K562 (cell line): ENCODE results near the gene ARL4D. TPM values are rescaled to one million over a fixed set of nuclear protein-coding genes. Genes with fewer than 3 reads are reported as not detected.

ENCODE experiments used
- AFF4 ChIP-seq: sonication (generic); formaldehyde crosslinking; IDR thresholded peaks from 2 replicates; pipeline ENCODE4 v1.8.0; 2023; ENCODE audit warnings: mild to moderate bottlenecking, missing genetic modification reagents
- CC2D1A ChIP-seq: fragments of 450-650 bp; IDR thresholded peaks from 2 replicates; pipeline ENCODE4 v1.6.1; 2017; ENCODE audit warnings: mild to moderate bottlenecking
- CHD2 ChIP-seq: IDR thresholded peaks from 2 replicates; pipeline ENCODE4 v1.6.1; 2011; ENCODE audit warnings: low read depth, low read length
- DIDO1 ChIP-seq: fragments of 450-650 bp; IDR thresholded peaks from 2 replicates; pipeline ENCODE4 v1.6.1; 2016; ENCODE audit warnings: low read depth, missing biosample characterization, missing genetic modification characterization
- MAFK ChIP-seq: IDR thresholded peaks from 2 replicates; pipeline ENCODE4 v1.6.1; 2011; ENCODE audit warnings: low read length, improper control_type of control experiment
- MAZ ChIP-seq, 2 experiments: fragments of 450-650 bp in 1 of 2; sonication (generic) in 1 of 2; formaldehyde crosslinking; IDR thresholded peaks in 1 of 2; conservative IDR thresholded peaks in 1 of 2; 2 replicates each; pipeline versions ENCODE4 v1.4.0 to v1.5.0; 2020; ENCODE audit warnings: mild to moderate bottlenecking in 1 of 2, missing genetic modification reagents in 1 of 2
- NR4A1 ChIP-seq, 2 experiments: fragments of 250-450 bp in 1 of 2; fragments of 450-650 bp in 1 of 2; sonication (Bioruptor Pico) in 1 of 2; IDR thresholded peaks; 2 replicates each; pipeline versions ENCODE4 v1.4.0 to v1.6.1; 2016 to 2020; ENCODE audit warnings: mild to moderate bottlenecking in 2 of 2, missing compliant biosample characterization in 1 of 2, missing genetic modification characterization in 1 of 2, moderate library complexity in 1 of 2
- RBM15 ChIP-seq: fragments of 200-400 bp; formaldehyde crosslinking; IDR thresholded peaks from 2 replicates; pipeline ENCODE4 v1.6.1; 2018; ENCODE audit warnings: mild to moderate bottlenecking, low read length, moderate library complexity; ENCODE audit not compliant: insufficient read depth
- RBM25 ChIP-seq: fragments of 200-400 bp; formaldehyde crosslinking; IDR thresholded peaks from 2 replicates; pipeline ENCODE4 v1.6.1; 2018; ENCODE audit warnings: low read length, low read depth, moderate library complexity; ENCODE audit not compliant: severe bottlenecking
- SETDB1 ChIP-seq: IDR thresholded peaks from one replicate; pipeline ENCODE4 v1.6.1; 2012; ENCODE audit warnings: low read length, control low read depth, inconsistent platforms
- SREBF1 ChIP-seq: fragments of 150-350 bp; IDR thresholded peaks from 2 replicates; pipeline ENCODE4 v1.6.1; 2014; ENCODE audit warnings: antibody characterized with exemption, low read depth, low read length, borderline replicate concordance
- TCF3 ChIP-seq: sonication (generic); formaldehyde crosslinking; IDR thresholded peaks from 2 replicates; pipeline ENCODE4 v1.4.0; 2020; ENCODE audit warnings: mild to moderate bottlenecking, missing genetic modification reagents
- TEAD2 ChIP-seq: fragments of 450-650 bp; IDR thresholded peaks from 2 replicates; pipeline ENCODE4 v1.6.1; 2016; ENCODE audit warnings: missing genetic modification characterization, control low read depth, missing compliant biosample characterization
- ZNF280B ChIP-seq: fragments of 250-450 bp; sonication (Bioruptor Pico); IDR thresholded peaks from 2 replicates; pipeline ENCODE4 v1.5.1; 2021; ENCODE audit warnings: mild to moderate bottlenecking
- ZNF384 ChIP-seq: IDR thresholded peaks from 2 replicates; pipeline ENCODE4 v1.6.1; 2012; ENCODE audit warnings: low read depth, low read length, improper control_type of control experiment
- polyA plus RNA-seq, 8 experiments: library from polyadenylated mRNA; depleted of rRNA in 4 of 8; stranded (reverse) in 5 of 8; unstranded in 3 of 8; fragments of >200 nt; fragmentation: Nextera tagmentation in 2 of 8; fragmentation: Illumina TruSeq in 1 of 8; extraction: Ambion mirVana in 2 of 8; extraction: Trizol in 1 of 8; gene quantifications; 2 replicates each; pipeline versions ENCODE4 v1.2.1 to v1.2.3, GENCODE V29; 2011 to 2014; ENCODE audit warnings: inconsistent platforms in 1 of 8, missing spikeins in 1 of 8
- total RNA-seq, 7 experiments: library from RNA; depleted of rRNA in 6 of 7; stranded (reverse); fragments of >200 nt in 6 of 7; fragmentation: Illumina TruSeq in 2 of 7; extraction: Trizol in 2 of 7; gene quantifications; 2 replicates each; pipeline versions ENCODE4 v1.2.1 to v1.2.3, GENCODE V29; 2011 to 2021; ENCODE audit warnings: low replicate concordance in 1 of 7
- TF ChIP-seq, protein P1 (sequence below): fragments of 450-650 bp; formaldehyde crosslinking; IDR thresholded peaks from 2 replicates; pipeline ENCODE4 v1.4.0; 2022; ENCODE audit warnings: mild to moderate bottlenecking, moderate library complexity
- TF ChIP-seq, protein P2 (sequence below): sonication (generic); formaldehyde crosslinking; IDR thresholded peaks from 2 replicates; pipeline ENCODE4 v1.8.0; 2022; ENCODE audit warnings: mild to moderate bottlenecking, missing genetic modification reagents
- TF ChIP-seq, protein P3 (sequence below): sonication (generic); formaldehyde crosslinking; IDR thresholded peaks from 2 replicates; pipeline ENCODE4 v1.5.0; 2020; ENCODE audit warnings: missing genetic modification reagents

Gene ARL4D
- total and polyA plus RNA-seq, 9 of the 15 experiments (the other 6 are each of a cell fraction or from before 2014, with no cell fraction given), result 0.07 to 0.53 (median 0.28) TPM; not detected in 1

DNA sequence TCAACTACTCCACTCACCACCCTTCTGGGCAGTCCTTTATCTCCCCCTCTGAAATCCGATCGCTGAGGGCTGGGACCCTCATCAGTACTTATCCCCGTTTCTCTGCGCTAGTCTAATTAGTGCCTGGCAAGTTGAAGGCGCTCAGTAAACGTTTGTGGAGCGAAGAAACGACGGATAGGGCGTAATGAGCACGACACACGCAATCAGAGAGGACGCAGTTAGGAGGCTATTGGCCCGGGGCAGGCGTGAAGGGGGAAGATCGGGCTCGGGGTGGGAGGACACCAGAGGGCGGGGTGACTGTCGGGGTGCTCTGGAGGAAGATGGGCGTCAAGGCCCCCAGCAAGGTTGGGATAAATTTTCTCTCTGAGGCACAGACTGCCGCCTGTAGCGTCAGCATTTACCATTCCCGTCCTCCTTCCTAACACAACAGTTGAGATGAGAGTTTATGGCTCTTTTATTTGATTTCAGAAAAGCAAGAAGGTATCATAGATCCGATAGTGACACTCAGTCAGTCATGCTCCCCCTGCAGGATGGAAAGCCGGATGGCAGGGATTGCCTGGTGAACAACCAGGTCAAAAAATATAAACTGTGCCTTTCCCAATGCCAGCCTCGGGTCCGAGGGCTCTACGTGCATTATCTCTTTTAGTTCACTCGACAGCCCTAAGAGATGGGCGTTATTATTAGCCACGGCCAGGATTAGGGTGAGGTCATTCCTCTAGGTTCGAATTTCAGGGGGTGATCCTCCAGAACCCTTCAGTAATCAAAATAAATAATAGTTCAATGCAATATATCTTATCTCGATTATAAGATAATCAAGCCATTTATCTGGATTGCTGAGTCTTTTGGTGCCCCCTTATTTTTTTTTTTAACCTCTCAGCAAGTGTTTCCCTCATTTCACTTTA is 9.5 kb upstream of the ARL4D start (continued):
- TF ChIP-seq NR4A1 (CRISPR knock-in tag; IDR thresholded peaks at IDR 0.05) (no peak), NR4A1 (tag; IDR thresholded peaks at IDR 0.05) (no peak), DIDO1 (tag) (no peak), MAZ (CRISPR knock-in tag; conservative IDR thresholded peaks at IDR 0.05 in 1 of 2, IDR thresholded peaks at IDR 0.05 in 1 of 2) (0 out of 4 replicates have a peak, but pooled peaks of 1 of the 2 experiments have one; percentile 36), TCF3 (CRISPR knock-in tag) (no peak), SREBF1 (no peak), RBM15 (no peak), TEAD2 (tag) (no peak), ZNF384 (no peak), CC2D1A (no peak), AFF4 (CRISPR knock-in tag) (no peak), CHD2 (no peak), SETDB1 (no peak), ZNF280B (CRISPR knock-in tag) (no peak), RBM25 (no peak), MAFK (no peak)
- TF ChIP-seq, protein P1, sequence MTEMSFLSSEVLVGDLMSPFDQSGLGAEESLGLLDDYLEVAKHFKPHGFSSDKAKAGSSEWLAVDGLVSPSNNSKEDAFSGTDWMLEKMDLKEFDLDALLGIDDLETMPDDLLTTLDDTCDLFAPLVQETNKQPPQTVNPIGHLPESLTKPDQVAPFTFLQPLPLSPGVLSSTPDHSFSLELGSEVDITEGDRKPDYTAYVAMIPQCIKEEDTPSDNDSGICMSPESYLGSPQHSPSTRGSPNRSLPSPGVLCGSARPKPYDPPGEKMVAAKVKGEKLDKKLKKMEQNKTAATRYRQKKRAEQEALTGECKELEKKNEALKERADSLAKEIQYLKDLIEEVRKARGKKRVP (CRISPR knock-in tag), result no peak
- TF ChIP-seq, protein P2, sequence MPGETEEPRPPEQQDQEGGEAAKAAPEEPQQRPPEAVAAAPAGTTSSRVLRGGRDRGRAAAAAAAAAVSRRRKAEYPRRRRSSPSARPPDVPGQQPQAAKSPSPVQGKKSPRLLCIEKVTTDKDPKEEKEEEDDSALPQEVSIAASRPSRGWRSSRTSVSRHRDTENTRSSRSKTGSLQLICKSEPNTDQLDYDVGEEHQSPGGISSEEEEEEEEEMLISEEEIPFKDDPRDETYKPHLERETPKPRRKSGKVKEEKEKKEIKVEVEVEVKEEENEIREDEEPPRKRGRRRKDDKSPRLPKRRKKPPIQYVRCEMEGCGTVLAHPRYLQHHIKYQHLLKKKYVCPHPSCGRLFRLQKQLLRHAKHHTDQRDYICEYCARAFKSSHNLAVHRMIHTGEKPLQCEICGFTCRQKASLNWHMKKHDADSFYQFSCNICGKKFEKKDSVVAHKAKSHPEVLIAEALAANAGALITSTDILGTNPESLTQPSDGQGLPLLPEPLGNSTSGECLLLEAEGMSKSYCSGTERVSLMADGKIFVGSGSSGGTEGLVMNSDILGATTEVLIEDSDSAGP (CRISPR knock-in tag), result no peak
- TF ChIP-seq, protein P3, sequence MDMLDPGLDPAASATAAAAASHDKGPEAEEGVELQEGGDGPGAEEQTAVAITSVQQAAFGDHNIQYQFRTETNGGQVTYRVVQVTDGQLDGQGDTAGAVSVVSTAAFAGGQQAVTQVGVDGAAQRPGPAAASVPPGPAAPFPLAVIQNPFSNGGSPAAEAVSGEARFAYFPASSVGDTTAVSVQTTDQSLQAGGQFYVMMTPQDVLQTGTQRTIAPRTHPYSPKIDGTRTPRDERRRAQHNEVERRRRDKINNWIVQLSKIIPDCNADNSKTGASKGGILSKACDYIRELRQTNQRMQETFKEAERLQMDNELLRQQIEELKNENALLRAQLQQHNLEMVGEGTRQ, result no peak
